Kasumi-1 (cell line): Measurements from ENCODE around the gene PRDX6.
"Not testable (repeated sequence)": the region's sequence is repeated elsewhere in the genome, so short reads cannot be mapped to it uniquely, and the experiment has no call there.

ENCODE experiments used
- DNase-seq, 2 experiments: peaks; one replicate each; lab custom pipeline; 2025; lab: John Stamatoyannopoulos, UW

The PRDX6 gene, protein sequence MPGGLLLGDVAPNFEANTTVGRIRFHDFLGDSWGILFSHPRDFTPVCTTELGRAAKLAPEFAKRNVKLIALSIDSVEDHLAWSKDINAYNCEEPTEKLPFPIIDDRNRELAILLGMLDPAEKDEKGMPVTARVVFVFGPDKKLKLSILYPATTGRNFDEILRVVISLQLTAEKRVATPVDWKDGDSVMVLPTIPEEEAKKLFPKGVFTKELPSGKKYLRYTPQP

DNA sequence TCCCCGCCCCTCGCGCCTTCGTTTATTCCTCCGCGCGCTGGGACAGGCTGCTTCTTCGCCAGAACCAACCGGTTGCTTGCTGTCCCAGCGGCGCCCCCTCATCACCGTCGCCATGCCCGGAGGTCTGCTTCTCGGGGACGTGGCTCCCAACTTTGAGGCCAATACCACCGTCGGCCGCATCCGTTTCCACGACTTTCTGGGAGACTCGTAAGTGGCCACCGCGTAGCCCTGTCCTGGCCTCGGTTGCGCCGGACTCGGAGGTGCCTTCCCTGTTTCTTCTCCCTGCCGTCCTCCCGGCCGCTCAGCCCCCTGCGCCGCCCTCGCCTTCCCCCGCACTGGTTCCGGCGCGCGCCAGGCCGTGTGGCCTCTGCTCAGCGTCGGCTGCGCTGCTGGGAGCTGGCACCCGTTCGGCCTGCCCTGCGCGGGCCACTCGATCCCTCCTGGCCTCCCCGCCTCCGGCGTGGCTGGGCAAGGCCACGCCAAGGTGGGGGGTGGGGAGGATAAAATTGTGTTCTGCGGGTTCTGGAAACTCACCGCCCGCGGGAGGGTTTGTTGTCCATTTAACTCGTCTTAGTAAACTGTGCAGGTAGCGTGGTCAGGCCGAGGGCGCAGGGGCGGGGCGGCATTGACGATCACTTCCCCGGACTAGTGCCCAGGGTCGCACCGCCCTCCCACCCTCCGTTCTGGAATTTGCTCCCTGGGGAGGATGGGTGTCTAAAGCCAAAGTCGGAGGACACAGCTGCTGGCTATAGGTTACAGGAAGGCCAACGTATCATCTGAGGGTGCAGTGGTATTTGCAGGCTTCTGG, at the start of gene PRDX6:
Gene PRDX6, plus strand, starts transcription at position 50 of the 808 bp plus-strand sequence. Its CDS starts 63 bp downstream, at position 113.
- peak; percentile 87 to 88 for DNase-seq

DNA sequence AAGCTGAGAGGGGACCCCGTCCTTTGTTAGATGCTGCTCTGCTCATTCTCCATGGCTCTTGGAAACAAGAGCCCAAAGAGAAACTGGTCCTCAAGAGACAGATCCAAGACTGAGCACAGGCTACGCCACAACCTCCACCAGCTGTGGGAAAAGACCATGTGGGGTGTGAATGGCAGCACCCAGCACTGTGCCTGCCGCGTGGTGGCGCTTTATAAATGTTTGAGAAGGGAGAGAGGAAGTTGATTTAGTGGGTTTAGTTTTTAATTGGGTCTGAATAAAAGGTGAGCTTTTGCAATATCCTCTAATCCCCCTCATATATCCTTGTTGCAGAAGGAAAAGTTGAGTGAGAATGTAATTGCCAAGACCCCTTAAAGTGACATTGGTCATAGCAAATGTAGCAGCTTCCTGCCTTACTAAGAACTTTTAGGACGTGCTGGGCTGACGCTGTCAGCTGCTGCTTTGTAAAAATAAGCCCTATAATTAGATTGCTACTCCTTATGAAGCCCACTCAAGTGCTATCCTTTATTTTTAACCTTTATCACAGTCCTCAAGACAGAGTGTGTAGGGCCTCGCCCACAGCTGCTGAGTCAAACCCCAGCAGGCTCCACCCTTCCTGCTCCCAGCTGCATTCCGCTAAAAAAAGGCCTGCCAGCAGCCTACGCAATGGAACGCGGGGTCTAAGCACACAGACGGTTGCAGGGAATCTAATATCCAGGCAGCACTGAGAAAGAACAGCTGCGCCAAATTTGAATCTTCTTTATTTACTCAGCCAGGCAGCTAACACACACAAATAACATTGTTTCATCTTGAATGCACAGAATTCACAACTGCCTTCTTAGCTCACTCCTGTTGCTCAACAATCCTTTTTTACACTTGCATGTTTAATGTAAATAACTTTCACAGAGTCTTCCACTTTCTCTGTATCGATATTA, 47.4 kb upstream of the PRDX6 start:
- peak; percentile 79 for DNase-seq

GRCh38 chr1:173430677-173431303, 46.3 kb upstream of the PRDX6 start:
- DNase-seq = no peak

DNA sequence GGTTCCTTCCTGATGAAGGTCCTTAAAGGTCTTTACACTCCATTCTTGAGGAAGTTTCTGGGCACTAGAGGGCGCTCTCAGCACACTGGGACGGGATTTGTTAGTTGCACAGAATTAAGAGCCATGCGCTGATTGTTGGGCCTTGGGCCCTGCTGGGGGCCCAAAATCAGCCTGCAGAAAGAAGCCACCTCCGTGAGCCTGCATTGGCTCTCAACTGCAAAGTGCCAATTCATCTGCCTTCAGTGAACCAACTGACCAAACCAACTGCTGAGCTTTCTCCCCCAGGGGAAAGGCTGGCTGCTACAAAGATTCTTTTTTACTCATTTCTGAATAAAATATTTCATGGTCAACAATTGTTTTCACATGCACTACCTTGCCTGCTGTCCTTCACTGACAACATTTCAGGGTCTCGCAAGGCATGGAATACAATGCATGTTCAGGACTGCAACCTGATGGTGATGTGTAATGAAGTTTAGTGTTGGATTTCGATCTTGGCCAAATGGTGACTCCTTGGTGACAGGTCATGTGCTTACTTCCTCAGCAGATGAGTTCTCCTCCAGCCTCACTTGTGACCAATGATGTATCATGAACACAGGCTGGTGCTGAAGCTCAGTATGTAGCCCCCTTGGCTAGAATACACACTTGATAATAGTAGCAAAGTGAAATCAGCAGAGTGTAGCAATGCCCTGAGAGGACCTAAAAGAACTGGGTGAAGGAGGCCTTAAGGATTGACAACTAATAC, 45.7 kb upstream of the PRDX6 start:
- DNase-seq = peak; percentile 90 to 91

DNA sequence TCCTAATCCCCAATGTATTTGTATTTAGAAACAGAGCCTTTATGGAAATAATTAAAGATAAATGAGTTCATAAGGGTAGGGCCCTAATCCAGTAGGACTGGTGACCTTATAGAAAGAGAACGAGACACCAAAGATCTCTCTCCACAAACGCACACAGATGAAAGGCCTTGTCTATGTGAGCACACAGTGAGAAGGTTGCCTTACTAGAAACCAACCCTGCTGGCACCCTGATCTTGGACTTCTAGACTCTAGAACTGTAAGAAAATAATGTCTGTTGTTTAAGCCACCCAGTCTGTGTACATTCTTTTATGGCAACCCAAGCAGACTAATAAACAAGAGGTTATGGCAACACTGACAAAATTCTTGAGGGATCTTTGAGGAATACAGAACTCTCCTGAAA, 44.8 kb upstream of the PRDX6 start:
- no peak for DNase-seq

DNA sequence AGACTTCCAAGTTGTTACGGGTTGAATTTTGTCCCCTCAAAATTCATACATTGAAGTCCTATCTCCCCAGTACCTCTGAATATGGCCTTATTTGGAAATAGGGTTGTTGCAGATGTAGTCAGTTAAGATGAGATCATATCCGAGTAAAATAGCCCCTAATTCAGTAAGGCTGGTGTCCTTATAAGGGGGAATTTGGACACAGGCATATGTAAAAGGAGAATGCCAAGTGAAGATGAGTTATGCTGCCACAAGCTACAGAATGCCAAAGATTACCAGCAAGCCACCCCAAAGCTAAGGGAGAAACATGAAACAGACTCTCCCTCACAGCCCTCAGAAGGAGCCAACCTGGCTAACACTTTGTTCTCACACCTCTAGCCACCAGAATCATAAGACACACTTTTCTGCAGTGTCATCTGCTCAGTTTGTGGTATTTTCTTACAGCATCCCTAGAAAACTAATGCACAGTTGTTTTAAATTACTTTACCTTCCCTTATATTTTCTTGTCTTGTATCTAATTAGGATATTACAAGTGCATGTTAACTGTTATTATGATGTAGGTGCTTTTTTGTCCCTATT, 43.3 kb upstream of the PRDX6 start:
- no peak for DNase-seq

DNA sequence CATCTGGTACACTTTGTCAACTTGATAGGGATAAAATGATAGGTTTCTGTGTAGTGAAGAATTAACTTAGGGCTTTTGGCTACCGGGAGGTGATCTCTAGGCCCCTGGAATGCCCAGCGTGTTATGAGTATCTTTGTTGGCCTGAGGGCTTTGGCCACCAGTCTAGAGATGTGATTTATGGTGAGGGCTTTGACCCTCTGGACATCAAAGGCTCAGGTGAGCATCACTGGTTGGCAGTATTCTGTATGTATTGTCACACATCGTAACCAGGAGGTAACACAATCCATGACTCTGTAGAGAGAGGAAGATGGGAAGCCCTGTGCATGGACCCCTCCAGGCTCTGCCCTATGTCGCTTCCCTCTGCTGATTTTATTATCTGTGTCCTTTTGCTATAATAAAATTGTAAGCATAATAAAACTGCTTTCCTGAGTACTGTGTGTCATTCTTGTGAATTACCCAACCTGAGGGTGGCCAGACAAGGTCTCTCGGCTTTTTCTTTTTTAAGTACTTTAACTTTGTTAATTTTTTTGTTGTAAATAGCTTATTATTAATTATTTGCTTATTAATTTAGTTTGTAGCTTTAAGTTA, 40.2 kb upstream of the PRDX6 start:
- no peak for DNase-seq

DNA sequence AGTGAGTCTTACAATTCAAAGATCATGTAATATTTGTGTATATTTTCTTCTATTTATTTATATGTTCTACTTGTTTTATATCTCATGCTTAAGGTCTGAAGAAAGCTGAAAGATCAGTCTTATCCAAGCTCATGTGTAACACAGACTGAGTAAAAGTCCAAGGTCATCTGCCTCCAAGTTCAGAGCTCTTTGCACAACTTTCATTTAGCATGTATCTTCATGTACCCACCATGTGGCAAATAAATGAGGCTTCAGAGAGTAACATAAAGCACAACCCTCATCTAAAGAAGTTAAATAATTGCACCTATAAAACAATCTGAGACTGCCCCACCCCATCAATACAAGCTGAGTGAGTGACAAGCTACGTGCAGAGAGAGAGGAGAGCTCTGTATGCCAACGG, 38.5 kb upstream of the PRDX6 start:
- no peak for DNase-seq

DNA sequence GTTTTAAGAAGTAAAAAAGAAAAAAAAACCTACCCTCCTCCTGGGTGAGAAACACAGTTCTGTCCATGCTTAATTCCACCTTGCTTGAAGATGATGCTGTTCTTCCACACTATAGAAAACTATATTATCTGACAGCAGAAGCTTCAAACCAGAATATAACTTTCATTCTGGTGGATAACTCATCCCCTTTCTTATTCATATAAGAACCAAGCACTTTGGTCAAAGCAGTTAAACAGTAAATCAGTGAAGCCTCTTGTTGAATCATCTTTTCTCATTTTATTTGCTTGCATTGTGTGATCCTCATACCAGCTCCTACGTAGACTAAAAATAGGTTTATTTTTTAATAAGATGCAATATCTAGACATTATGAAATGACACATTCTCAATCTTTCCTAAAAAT, 36.7 kb upstream of the PRDX6 start:
- no peak for DNase-seq

GRCh38 chr1:173444757-173445156, 32.4 kb upstream of the PRDX6 start:
- DNase-seq = no peak

DNA sequence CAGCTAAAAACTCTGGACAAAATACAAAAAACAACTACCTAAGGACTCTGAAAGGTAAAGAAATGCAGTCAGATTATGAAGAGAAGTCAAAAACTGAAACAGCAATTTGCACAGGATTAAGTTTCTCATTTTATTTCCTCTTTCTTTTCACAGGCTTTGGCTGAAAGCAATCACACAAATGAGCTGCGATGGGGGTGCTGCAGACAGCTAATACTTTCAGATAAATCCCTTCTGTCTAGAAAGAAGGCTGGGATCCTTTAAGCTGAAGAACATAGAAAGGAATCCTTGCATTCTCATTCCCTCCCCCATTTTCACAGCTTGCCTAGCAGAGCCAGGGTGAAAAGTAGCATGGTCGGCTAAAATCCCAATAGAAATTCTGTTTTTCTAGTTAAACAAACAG, 32.0 kb upstream of the PRDX6 start:
- DNase-seq = no peak

DNA sequence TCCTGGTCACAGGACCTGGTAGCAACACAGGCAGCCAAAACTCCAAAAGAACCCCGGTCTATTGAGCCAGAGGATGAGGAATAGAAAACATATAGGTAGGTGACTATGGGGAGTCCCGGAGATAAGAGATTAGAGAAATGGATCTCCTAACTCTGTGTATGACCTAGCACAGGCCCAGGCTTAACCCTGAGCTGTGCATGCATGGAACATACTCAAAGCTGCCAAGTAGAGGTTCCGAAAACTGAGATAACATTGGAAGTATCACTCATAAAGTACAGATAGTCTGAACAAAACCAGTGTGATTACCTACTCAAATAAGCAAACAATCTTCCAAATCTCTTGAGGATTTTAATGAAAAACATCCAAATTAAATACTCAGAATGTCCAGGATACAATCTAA, 31.5 kb upstream of the PRDX6 start:
- no peak for DNase-seq

DNA sequence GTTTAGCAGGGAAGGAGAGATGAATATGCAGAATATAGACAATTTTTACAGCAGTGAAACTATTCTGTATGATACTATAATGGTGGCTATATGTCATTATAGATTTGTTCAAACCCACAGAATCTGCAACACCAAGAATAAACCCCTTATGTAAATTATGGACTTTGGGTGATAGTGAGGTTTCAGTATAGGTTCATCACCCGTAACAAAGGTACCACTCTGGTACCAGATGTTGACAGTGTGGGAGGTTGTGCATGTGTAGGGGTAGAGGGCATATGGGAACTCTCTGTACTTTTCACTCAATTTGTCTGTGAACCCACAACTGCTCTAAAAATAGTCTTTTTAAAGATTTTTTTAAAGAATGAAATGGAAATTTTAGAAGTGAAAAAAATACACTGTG, 29.9 kb upstream of the PRDX6 start:
- DNase-seq = no peak

GRCh38 chr1:173448945-173449344, 28.2 kb upstream of the PRDX6 start:
- DNase-seq = no peak

- no peak for DNase-seq
Observed at GRCh38 chr1:173451981-173452380, 25.2 kb upstream of the PRDX6 start.

DNA sequence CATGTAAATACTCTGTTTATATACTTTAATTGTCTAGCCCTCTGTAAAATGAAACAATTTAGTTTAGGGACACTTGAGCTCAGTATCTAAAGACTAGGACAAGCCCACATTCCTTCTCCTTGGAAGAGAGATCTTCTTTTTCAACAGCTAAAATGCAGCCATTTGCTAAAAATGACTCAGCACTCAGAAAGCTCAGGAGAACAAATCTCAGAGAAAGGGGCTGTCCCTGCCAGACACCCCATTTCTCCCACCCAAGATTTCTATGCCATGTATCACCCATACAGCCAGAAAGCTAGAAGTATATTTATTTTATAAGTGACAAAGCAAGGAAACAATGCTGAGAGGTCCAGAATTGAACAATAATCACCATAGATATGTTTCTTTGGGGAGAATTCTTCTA, 23.2 kb upstream of the PRDX6 start:
- DNase-seq = no peak

GRCh38 chr1:173454966-173455524, 22.1 kb upstream of the PRDX6 start:
- no peak for DNase-seq

DNA sequence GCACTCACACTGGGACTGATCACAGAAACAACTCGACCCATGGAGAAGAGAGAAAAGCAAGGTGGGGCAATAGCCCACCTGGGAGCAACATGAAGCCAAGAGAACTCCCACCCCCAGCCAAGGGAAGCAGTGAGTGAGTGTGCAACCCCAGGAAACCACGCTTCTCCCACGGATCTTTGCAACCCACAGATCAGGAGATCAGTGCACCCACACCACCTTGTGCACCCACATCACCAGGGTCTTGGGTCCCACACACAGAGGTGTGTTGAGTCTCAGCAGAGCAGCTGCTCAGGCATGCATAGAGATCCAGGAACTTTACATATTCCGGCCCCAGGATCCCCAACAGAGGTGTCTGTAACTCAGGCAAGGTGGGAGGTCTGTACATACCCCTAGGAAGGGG, 17.2 kb upstream of the PRDX6 start:
- no peak for DNase-seq

- DNase-seq = not testable (repeated sequence)
Observed at GRCh38 chr1:173462666-173463065, 14.5 kb upstream of the PRDX6 start.

GRCh38 chr1:173464185-173464584, 12.9 kb upstream of the PRDX6 start:
- DNase-seq = not testable (repeated sequence)
